AG09309 (cell line): ENCODE measurements around the gene SFXN1.
"Not testable (repeated sequence)": the region's sequence is repeated elsewhere in the genome, so short reads cannot be mapped to it uniquely, and the experiment has no call there.

ENCODE experiments used
- DNase-seq: peaks from one replicate; pipeline ENCODE4 v3.0.0-alpha.2; 2010; ENCODE audit warnings: low read depth
- H3K4me3 ChIP-seq: 2 replicates; pipeline ENCODE4 v1.5.1; 2011; ENCODE audit warnings: mild to moderate bottlenecking, low read depth, low read length, moderate library complexity; ENCODE audit not compliant: control insufficient read depth
- CTCF ChIP-seq: IDR thresholded peaks from 2 replicates; pipeline ENCODE4 v1.5.1; 2011; ENCODE audit warnings: mild to moderate bottlenecking, low read depth, low read length, inconsistent platforms; ENCODE audit not compliant: insufficient read depth, control insufficient read depth; ENCODE audit errors: missing control alignments

Gene SFXN1

GRCh38 chr5:175444905-175445456, 33.4 kb upstream of the SFXN1 start:
- DNase-seq: no peak
- TF ChIP-seq CTCF: no peak
- H3K4me3 ChIP-seq: peak overlapping the region; percentile 55

- not testable (repeated sequence) for H3K4me3 ChIP-seq, DNase-seq
Measured at GRCh38 chr5:175446378-175446777, 32.0 kb upstream of the SFXN1 start.

GRCh38 chr5:175447571-175447970, 30.8 kb upstream of the SFXN1 start:
- no peak for DNase-seq
- TF ChIP-seq CTCF: no peak
- no peak overlapping the region for H3K4me3 ChIP-seq

GRCh38 chr5:175448276-175448675, 30.1 kb upstream of the SFXN1 start:
- H3K4me3 ChIP-seq: no peak overlapping the region
- TF ChIP-seq CTCF: no peak
- no peak for DNase-seq

GRCh38 chr5:175452166-175452565, 26.2 kb upstream of the SFXN1 start:
- H3K4me3 ChIP-seq: no peak overlapping the region
- DNase-seq: no peak
- TF ChIP-seq CTCF: no peak

- DNase-seq, H3K4me3 ChIP-seq: not testable (repeated sequence)
Measured at GRCh38 chr5:175454338-175454737, 24.0 kb upstream of the SFXN1 start.

GRCh38 chr5:175456105-175456742, 22.1 kb upstream of the SFXN1 start:
- DNase-seq: no peak
- H3K4me3 ChIP-seq: no peak overlapping the region
- TF ChIP-seq CTCF: no peak

GRCh38 chr5:175457466-175457865, 20.9 kb upstream of the SFXN1 start:
- no peak overlapping the region for H3K4me3 ChIP-seq
- no peak for DNase-seq
- peak; percentile 11 for TF ChIP-seq CTCF
